ENCODE results near the gene AP2S1. TPM values are rescaled to one million over a fixed set of nuclear protein-coding genes. Genes with fewer than 3 reads are reported as not detected.

The AP2S1 gene
- total RNA-seq, 1 experiment from 2014 or later: 241 TPM

DNA sequence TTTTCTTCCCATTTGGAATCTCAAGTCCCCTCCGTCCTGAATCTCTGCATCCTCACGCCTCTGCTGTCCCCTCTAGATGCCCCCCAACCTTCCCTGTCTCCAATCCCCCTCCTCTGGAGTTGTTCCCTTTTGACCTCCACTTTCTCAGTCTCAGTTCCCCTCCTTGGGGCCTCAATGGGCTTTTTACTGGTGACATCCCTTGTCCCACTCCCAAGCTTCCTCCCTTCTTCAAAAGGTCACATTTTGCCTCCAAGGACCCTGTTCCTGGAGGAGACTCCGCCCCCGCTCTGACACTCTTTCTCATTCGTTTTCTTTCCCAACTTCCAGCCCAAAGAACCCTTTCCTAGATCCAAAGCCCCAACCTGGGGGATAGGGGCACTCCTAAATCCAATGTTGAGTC, 1.0 kb downstream of the AP2S1 start:
- ChIA-PET POLR2A (ENCODE audit: low non-redundant PET) (interaction anchor here (0.6 kb wide), 1 partner anchor 1696 kb away, joined by 3 read pairs; no protein-coding TSS in a partner anchor), CTCF (no interaction called here)
- Histone ChIP-seq H3K27me3 (replicated peaks; ENCODE audit: insufficient read depth, low read depth, low read length, poor library complexity) (no peaks in the 10 kb centered on the region), H3K4me1 (ENCODE audit: insufficient read depth, low read length, poor library complexity, severe bottlenecking) (peaks cover 8% of the 10 kb centered on the region), H3K36me3 (ENCODE audit: insufficient read depth, low read length, poor library complexity, severe bottlenecking) (peaks cover 7% of the 10 kb centered on the region), H3K27ac (ENCODE audit: low read depth, low read length, poor library complexity, severe bottlenecking) (peak overlapping the region; percentile 81), H3K9me3 (ENCODE audit: low read depth, low read length, poor library complexity, severe bottlenecking) (no peaks in the 10 kb centered on the region), H3K4me3 (ENCODE audit: low read depth, low read length, poor library complexity, severe bottlenecking) (peak overlapping the region; percentile 60)
- peak; percentile 33 for DNase-seq (ENCODE audit: low spot score)
- intact Hi-C loops (cut with micrococcal nuclease; ENCODE audit: unreplicated experiment): loop anchor here (5.0 to 10.0 kb wide), 2 partner anchors 62 to 395 kb away; partner anchors contain the start of gene SLC1A5
- TF ChIP-seq, protein P1, sequence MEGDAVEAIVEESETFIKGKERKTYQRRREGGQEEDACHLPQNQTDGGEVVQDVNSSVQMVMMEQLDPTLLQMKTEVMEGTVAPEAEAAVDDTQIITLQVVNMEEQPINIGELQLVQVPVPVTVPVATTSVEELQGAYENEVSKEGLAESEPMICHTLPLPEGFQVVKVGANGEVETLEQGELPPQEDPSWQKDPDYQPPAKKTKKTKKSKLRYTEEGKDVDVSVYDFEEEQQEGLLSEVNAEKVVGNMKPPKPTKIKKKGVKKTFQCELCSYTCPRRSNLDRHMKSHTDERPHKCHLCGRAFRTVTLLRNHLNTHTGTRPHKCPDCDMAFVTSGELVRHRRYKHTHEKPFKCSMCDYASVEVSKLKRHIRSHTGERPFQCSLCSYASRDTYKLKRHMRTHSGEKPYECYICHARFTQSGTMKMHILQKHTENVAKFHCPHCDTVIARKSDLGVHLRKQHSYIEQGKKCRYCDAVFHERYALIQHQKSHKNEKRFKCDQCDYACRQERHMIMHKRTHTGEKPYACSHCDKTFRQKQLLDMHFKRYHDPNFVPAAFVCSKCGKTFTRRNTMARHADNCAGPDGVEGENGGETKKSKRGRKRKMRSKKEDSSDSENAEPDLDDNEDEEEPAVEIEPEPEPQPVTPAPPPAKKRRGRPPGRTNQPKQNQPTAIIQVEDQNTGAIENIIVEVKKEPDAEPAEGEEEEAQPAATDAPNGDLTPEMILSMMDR (conservative IDR thresholded peaks at IDR 0.05; ENCODE audit: low read depth, low read length): no peak
- no peak for TF ChIP-seq EZH2 (IDR thresholded peaks at IDR 0.05; ENCODE audit: borderline replicate concordance, low read depth, low read length, poor library complexity, severe bottlenecking)
- BruUV-seq (replicated peaks): TSS peak; percentile 76

DNA sequence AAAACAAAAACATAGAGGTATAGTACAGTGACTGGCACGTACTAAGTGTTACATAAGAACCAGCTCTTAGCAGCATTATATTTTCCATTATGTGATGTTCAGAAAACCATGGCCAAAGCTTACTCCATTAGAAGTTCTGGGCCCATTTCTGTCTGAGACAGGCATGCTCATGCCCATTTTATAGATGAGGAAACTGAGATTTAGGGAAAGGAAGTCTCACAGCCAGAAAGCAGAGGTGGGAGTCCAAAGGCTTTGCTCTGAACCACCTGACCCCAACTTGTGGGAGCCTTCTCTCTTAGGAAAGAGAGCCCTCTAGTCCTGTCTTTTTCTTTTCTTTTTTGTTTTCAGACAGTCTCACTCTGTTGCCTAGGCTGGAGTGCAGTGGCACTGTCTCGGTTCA, 2.3 kb downstream of the AP2S1 start:
- H3K4me1 ChIP-seq (ENCODE audit: insufficient read depth, low read length, poor library complexity, severe bottlenecking): peaks cover 8% of the 10 kb centered on the region
- ChIA-PET CTCF (no interaction called here), POLR2A (ENCODE audit: low non-redundant PET) (no interaction called here)
- no peak for DNase-seq (ENCODE audit: low spot score)
- H3K27ac ChIP-seq (ENCODE audit: low read depth, low read length, poor library complexity, severe bottlenecking): peak overlapping the region; percentile 81
- intact Hi-C loops (cut with micrococcal nuclease; ENCODE audit: unreplicated experiment): no loop called here
- TF ChIP-seq, protein P1 (conservative IDR thresholded peaks at IDR 0.05; ENCODE audit: low read depth, low read length): no peak
- no peak for TF ChIP-seq EZH2 (IDR thresholded peaks at IDR 0.05; ENCODE audit: borderline replicate concordance, low read depth, low read length, poor library complexity, severe bottlenecking)
- no peaks in the 10 kb centered on the region for H3K9me3 ChIP-seq (ENCODE audit: low read depth, low read length, poor library complexity, severe bottlenecking)
- no peak overlapping the region for H3K4me3 ChIP-seq (ENCODE audit: low read depth, low read length, poor library complexity, severe bottlenecking)
- H3K27me3 ChIP-seq (replicated peaks; ENCODE audit: insufficient read depth, low read depth, low read length, poor library complexity): no peaks in the 10 kb centered on the region
- BruUV-seq (replicated peaks): no TSS peak
- peaks cover 14% of the 10 kb centered on the region for H3K36me3 ChIP-seq (ENCODE audit: insufficient read depth, low read length, poor library complexity, severe bottlenecking)

DNA sequence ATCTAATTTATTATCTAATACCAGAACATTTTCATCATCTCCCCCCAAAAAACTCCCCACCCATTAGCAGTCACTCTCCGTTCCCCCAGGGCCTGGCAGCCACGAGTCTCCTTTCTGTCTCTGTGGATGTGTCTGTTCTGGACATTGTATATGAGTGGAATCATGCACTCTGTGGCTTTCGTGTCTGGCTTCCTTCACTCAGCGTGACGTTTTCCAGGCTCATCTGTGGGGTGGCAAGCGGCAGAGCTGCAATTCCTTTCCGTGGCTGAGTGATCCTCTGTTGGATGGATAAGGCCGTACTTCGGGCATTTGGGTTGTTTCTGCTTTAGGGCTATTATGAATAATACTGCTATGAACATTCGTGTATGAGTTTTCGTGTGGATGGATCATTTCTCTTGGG, 3.1 kb downstream of the AP2S1 start:
- no peak for DNase-seq (ENCODE audit: low spot score)
- Histone ChIP-seq H3K27me3 (replicated peaks; ENCODE audit: insufficient read depth, low read depth, low read length, poor library complexity) (no peaks in the 10 kb centered on the region), H3K27ac (ENCODE audit: low read depth, low read length, poor library complexity, severe bottlenecking) (no peak overlapping the region), H3K9me3 (ENCODE audit: low read depth, low read length, poor library complexity, severe bottlenecking) (no peaks in the 10 kb centered on the region), H3K4me3 (ENCODE audit: low read depth, low read length, poor library complexity, severe bottlenecking) (no peak overlapping the region), H3K36me3 (ENCODE audit: insufficient read depth, low read length, poor library complexity, severe bottlenecking) (peaks cover 14% of the 10 kb centered on the region), H3K4me1 (ENCODE audit: insufficient read depth, low read length, poor library complexity, severe bottlenecking) (peaks cover 8% of the 10 kb centered on the region)
- ChIA-PET POLR2A (ENCODE audit: low non-redundant PET) (no interaction called here), CTCF (no interaction called here)
- TF ChIP-seq, protein P1 (conservative IDR thresholded peaks at IDR 0.05; ENCODE audit: low read depth, low read length): no peak
- no peak for TF ChIP-seq EZH2 (IDR thresholded peaks at IDR 0.05; ENCODE audit: borderline replicate concordance, low read depth, low read length, poor library complexity, severe bottlenecking)
- no TSS peak for BruUV-seq (replicated peaks)
- intact Hi-C loops (cut with micrococcal nuclease; ENCODE audit: unreplicated experiment): no loop called here
